GM12891 (cell line): Measurements from ENCODE around the gene CDS2.

ENCODE experiments used
- PAX5 ChIP-seq: IDR thresholded peaks from 2 replicates; pipeline ENCODE4 v1.6.1; 2011; ENCODE audit warnings: low read length, moderate library complexity, mild to moderate bottlenecking; ENCODE audit not compliant: insufficient read depth, severe bottlenecking
- POLR2A ChIP-seq: IDR thresholded peaks from 2 replicates; pipeline ENCODE4 v1.6.1; 2011; ENCODE audit warnings: low read depth, low read length, control low read depth
- POLR2AphosphoS5 ChIP-seq: IDR thresholded peaks from 2 replicates; pipeline ENCODE4 v1.6.1; 2011; ENCODE audit warnings: low read depth, low read length, control low read depth
- TAF1 ChIP-seq: IDR thresholded peaks from 2 replicates; pipeline ENCODE4 v1.6.1; 2011; ENCODE audit warnings: low read depth, low read length, control low read depth

DNA sequence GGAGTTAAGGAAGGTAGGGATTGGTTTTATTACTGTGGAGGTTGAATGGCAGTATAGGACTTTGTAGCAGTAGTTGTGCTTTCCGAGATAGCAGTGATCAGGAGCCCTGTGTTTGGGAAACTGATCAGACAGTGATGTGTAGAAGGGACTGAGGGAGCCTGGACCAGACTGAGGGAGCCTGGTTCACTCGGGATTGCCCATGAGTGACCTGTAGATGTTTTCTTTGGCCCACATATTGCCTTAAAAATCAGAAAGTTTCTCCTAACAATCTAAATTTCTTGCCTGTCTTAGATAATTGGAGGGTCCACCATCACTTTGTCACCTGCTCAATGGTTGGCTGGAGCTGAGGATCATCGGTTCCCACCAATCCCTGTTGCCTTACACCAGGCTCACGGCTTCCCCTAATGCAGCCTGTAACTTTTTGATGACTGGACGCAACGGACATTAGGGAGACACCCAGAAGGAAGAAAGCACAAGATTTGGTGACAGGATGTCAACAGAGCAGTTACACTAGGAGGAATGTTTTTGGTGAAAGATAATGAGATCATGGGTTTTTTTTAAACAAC is 1.1 kb downstream of the CDS2 start:
- TF ChIP-seq POLR2AphosphoS5 (no peak), TAF1 (0 out of 2 replicates have a peak, but pooled peaks have one; percentile 4), POLR2A (no peak), PAX5 (no peak)
